HCT116 (cell line): ENCODE results near the gene DOCK3. TPM values are rescaled to one million over a fixed set of nuclear protein-coding genes. Genes with fewer than 3 reads are reported as not detected.

Experiments used
- ATAC-seq: fragments of 200-7000 bp; cut with Tn5 transposase; 2 replicates; pipeline ENCODE4 v1.9.1; 2020; ENCODE audit warnings: mild to moderate bottlenecking, moderate library complexity
- BruUV-seq: library from RNA; stranded (reverse); fragments of 400-500 nt; replicated peaks from 2 replicates; lab custom pipeline; 2021; lab: Mats Ljungman, UMichigan
- CTCF ChIA-PET: fragments of 300-600 bp; sonication (Branson Sonifier 250); formaldehyde crosslinking; loops from one replicate; lab custom pipeline; 2021; ENCODE audit warnings: antibody characterized with exemption; lab: Charles Lee
- POLR2A ChIA-PET: fragments of 300-600, 350-600 bp; sonication (Branson Sonifier 250); formaldehyde crosslinking; loops from one replicate; lab custom pipeline; 2021; ENCODE audit warnings: antibody characterized with exemption; lab: Charles Lee
- RAD21 ChIA-PET, 2 experiments: fragments of 300-600 bp; sonication (Branson Sonifier 250); formaldehyde crosslinking; loops; one replicate each; lab custom pipeline; 2023; ENCODE audit warnings: low total read pairs in 2 of 2; ENCODE audit not compliant: uncharacterized antibody in 2 of 2, unreplicated experiment in 2 of 2, low non-redundant PET in 1 of 2; lab: Charles Lee
- DNase-seq: peaks from one replicate; pipeline ENCODE4 v3.0.0-alpha.2; 2010; ENCODE audit warnings: low read depth, low spot score
- H2AFZ ChIP-seq: fragments of 200-600 bp; shearing (Covaris generic), sonication (generic); 2 replicates; pipeline ENCODE4 v1.6.1; 2017; ENCODE audit warnings: low read depth, mixed run types, mixed read lengths, antibody characterized with exemption, low read length; ENCODE audit not compliant: poor library complexity, severe bottlenecking
- H3K27ac ChIP-seq: 2 replicates; pipeline ENCODE4 v1.5.1; 2012; ENCODE audit warnings: low read depth, low read length
- H3K27me3 ChIP-seq: fragments of 200-600 bp; sonication (generic); 2 replicates; pipeline ENCODE4 v1.6.1; 2016; ENCODE audit warnings: mixed run types, low read length, mixed read lengths; ENCODE audit not compliant: insufficient read depth
- H3K36me3 ChIP-seq, 2 experiments: fragments of 200-500 bp in 1 of 2; fragments of 200-600 bp in 1 of 2; sonication (Bioruptor generic) in 1 of 2; sonication (generic) in 1 of 2; 2 replicates each; pipeline versions ENCODE4 v1.5.1 to v1.6.1; 2014 to 2016; ENCODE audit warnings: low read length in 2 of 2, inconsistent platforms in 1 of 2, mixed read lengths in 1 of 2, mixed run types in 1 of 2; ENCODE audit not compliant: insufficient read depth in 2 of 2, control insufficient read depth in 1 of 2
- H3K4me1 ChIP-seq, 2 experiments: fragments of 200-600 bp in 1 of 2; sonication (generic) in 1 of 2; 2 replicates each; pipeline versions ENCODE4 v1.5.1 to v1.6.1; 2012 to 2017; ENCODE audit warnings: low read length in 2 of 2, inconsistent platforms in 1 of 2, mild to moderate bottlenecking in 1 of 2, mixed read lengths in 1 of 2, mixed run types in 1 of 2, moderate library complexity in 1 of 2; ENCODE audit not compliant: insufficient read depth in 2 of 2, control insufficient read depth in 1 of 2
- H3K4me2 ChIP-seq: fragments of 200-600 bp; sonication (generic); 2 replicates; pipeline ENCODE4 v1.6.1; 2017; ENCODE audit warnings: mixed run types, low read length, mixed read lengths
- H3K4me3 ChIP-seq, 2 experiments: fragments of 200-600 bp in 1 of 2; sonication (generic) in 1 of 2; replicated peaks in 1 of 2; 2 replicates each; pipeline ENCODE4 v1.5.1; 2011 to 2016; ENCODE audit warnings: low read length in 2 of 2, control low read depth in 1 of 2, low read depth in 1 of 2, mild to moderate bottlenecking in 1 of 2, mixed read lengths in 1 of 2, mixed run types in 1 of 2
- H3K79me2 ChIP-seq: fragments of 200-600 bp; sonication (generic); 2 replicates; pipeline ENCODE4 v1.6.1; 2017; ENCODE audit warnings: mild to moderate bottlenecking, mixed run types, low read length, moderate library complexity, mixed read lengths; ENCODE audit not compliant: insufficient read depth
- H3K9ac ChIP-seq: fragments of 200-600 bp; sonication (generic); 2 replicates; pipeline ENCODE4 v1.6.1; 2016; ENCODE audit warnings: low read length, mixed read lengths
- H3K9me2 ChIP-seq: fragments of 200-600 bp; sonication (generic), shearing (Covaris generic); 2 replicates; pipeline ENCODE4 v1.6.1; 2017; ENCODE audit warnings: mixed run types, mild to moderate bottlenecking, moderate library complexity; ENCODE audit not compliant: insufficient read depth
- H3K9me3 ChIP-seq, 2 experiments: fragments of 200-500 bp in 1 of 2; fragments of 200-600 bp in 1 of 2; sonication (Bioruptor generic) in 1 of 2; sonication (generic) in 1 of 2; 2 replicates each; pipeline ENCODE4 v1.6.1; 2014 to 2017; ENCODE audit warnings: low read length in 2 of 2, mixed read lengths in 2 of 2, inconsistent platforms in 1 of 2, low read depth in 1 of 2, mild to moderate bottlenecking in 1 of 2, mixed run types in 1 of 2, moderate library complexity in 1 of 2; ENCODE audit not compliant: control insufficient read depth in 1 of 2, insufficient read depth in 1 of 2
- H4K20me1 ChIP-seq: fragments of 200-600 bp; sonication (generic), shearing (Covaris generic); 2 replicates; pipeline ENCODE4 v1.6.1; 2017; ENCODE audit warnings: mixed run types, mild to moderate bottlenecking, moderate library complexity; ENCODE audit not compliant: insufficient read depth
- ATF3 ChIP-seq: IDR thresholded peaks from 2 replicates; pipeline ENCODE4 v1.6.1; 2012
- CEBPB ChIP-seq: IDR thresholded peaks from 2 replicates; pipeline ENCODE4 v1.6.1; 2012; ENCODE audit warnings: low read depth
- ELF1 ChIP-seq: IDR thresholded peaks from 2 replicates; pipeline ENCODE4 v1.6.1; 2012; ENCODE audit warnings: low read depth, borderline replicate concordance
- EZH2 ChIP-seq: fragments of 200-600 bp; sonication (generic); IDR thresholded peaks from 2 replicates; pipeline ENCODE4 v1.6.1; 2017; ENCODE audit warnings: antibody characterized with exemption, mixed run types
- EZH2phosphoT487 ChIP-seq: fragments of 200-600 bp; IDR thresholded peaks from 2 replicates; pipeline ENCODE4 v1.6.1; 2018; ENCODE audit warnings: antibody characterized with exemption, borderline replicate concordance
- FOSL1 ChIP-seq: IDR thresholded peaks from 2 replicates; pipeline ENCODE4 v1.6.1; 2012; ENCODE audit warnings: low read depth
- JUND ChIP-seq: IDR thresholded peaks from 2 replicates; pipeline ENCODE4 v1.6.1; 2012
- POLR2A ChIP-seq: IDR thresholded peaks from 2 replicates; pipeline ENCODE4 v1.7.0; 2011; ENCODE audit warnings: borderline replicate concordance; ENCODE audit not compliant: insufficient read depth, insufficient read length; ENCODE audit errors: extremely low read depth
- RAD21 ChIP-seq: IDR thresholded peaks from 2 replicates; pipeline ENCODE4 v1.6.1; 2012; ENCODE audit warnings: low read depth, mild to moderate bottlenecking
- SIN3A ChIP-seq: IDR thresholded peaks from 2 replicates; pipeline ENCODE4 v1.6.1; 2012; ENCODE audit warnings: low read depth
- TCF7L2 ChIP-seq: IDR thresholded peaks from 2 replicates; pipeline ENCODE4 v1.7.0; 2011; ENCODE audit warnings: borderline replicate concordance, inconsistent platforms; ENCODE audit not compliant: insufficient read depth, insufficient read length; ENCODE audit errors: extremely low read depth
- YY1 ChIP-seq: IDR thresholded peaks from 2 replicates; pipeline ENCODE4 v1.6.1; 2011; ENCODE audit warnings: low read length, low read depth, moderate library complexity, mild to moderate bottlenecking; ENCODE audit not compliant: insufficient replicate concordance; ENCODE audit errors: extremely low read depth
- ZFX ChIP-seq: fragments of 450-650 bp; IDR thresholded peaks from 2 replicates; pipeline ENCODE4 v1.6.1; 2017
- ZNF274 ChIP-seq: fragments of 200-500 bp; sonication (Bioruptor generic); IDR thresholded peaks from 2 replicates; pipeline ENCODE4 v1.6.1; 2014; ENCODE audit warnings: mild to moderate bottlenecking, low read depth, low read length, inconsistent platforms
- intact Hi-C: fragments of 100-400 bp; cut with micrococcal nuclease; formaldehyde crosslinking; loops from 2 replicates; pipeline ENCODE4 v1.10.0; 2022
- total RNA-seq: library from RNA; stranded (reverse); gene quantifications from one replicate; pipeline ENCODE4 v1.2.1, GENCODE V29; 2021; ENCODE audit not compliant: unreplicated experiment
- TF ChIP-seq, protein P1 (sequence below), 3 experiments: fragments of 200-600 bp in 1 of 3; sonication (generic) in 1 of 3; IDR thresholded peaks in 2 of 3; conservative IDR thresholded peaks in 1 of 3; 2 replicates each; pipeline ENCODE4 v1.5.1; 2012 to 2017; ENCODE audit warnings: low read depth in 2 of 3, low read length in 2 of 3, antibody characterized with exemption in 1 of 3, borderline replicate concordance in 1 of 3, control low read depth in 1 of 3, mild to moderate bottlenecking in 1 of 3, mixed read lengths in 1 of 3, mixed run types in 1 of 3, moderate library complexity in 1 of 3; ENCODE audit not compliant: insufficient read depth in 1 of 3

DOCK3 gene
- total RNA-seq, 1 experiment from 2014 or later = 4.2 TPM

- DNase-seq = no peak
- RAD21 ChIA-PET = no interaction called here
- H3K9me2 ChIP-seq = no peaks in the 10 kb centered on the region
- H3K36me3 ChIP-seq = peaks cover 0 to 3% of the 10 kb centered on the region in 2 experiments; a peak in 1 of 4 replicates
- peaks cover 87% of the 10 kb centered on the region for H3K79me2 ChIP-seq
- CTCF ChIA-PET = no interaction called here
- peak overlapping the region; percentile 18 for H3K4me2 ChIP-seq
- no peak for ATAC-seq
- intact Hi-C loops = no loop called here
- H3K27ac ChIP-seq = no peak overlapping the region
- H3K27me3 ChIP-seq = no peaks in the 10 kb centered on the region
- H3K9ac ChIP-seq = no peak overlapping the region
- peaks cover 40 to 71% of the 10 kb centered on the region in 2 experiments for H3K4me1 ChIP-seq
- BruUV-seq = no TSS peak
- no peaks in the 10 kb centered on the region; the same call in 1 of the 2 replicates for H4K20me1 ChIP-seq
- POLR2A ChIA-PET = no interaction called here
- TF ChIP-seq, protein P1, sequence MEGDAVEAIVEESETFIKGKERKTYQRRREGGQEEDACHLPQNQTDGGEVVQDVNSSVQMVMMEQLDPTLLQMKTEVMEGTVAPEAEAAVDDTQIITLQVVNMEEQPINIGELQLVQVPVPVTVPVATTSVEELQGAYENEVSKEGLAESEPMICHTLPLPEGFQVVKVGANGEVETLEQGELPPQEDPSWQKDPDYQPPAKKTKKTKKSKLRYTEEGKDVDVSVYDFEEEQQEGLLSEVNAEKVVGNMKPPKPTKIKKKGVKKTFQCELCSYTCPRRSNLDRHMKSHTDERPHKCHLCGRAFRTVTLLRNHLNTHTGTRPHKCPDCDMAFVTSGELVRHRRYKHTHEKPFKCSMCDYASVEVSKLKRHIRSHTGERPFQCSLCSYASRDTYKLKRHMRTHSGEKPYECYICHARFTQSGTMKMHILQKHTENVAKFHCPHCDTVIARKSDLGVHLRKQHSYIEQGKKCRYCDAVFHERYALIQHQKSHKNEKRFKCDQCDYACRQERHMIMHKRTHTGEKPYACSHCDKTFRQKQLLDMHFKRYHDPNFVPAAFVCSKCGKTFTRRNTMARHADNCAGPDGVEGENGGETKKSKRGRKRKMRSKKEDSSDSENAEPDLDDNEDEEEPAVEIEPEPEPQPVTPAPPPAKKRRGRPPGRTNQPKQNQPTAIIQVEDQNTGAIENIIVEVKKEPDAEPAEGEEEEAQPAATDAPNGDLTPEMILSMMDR (IDR thresholded peaks at IDR 0.05 in 2 of 3, conservative IDR thresholded peaks at IDR 0.05 in 1 of 3; ENCODE audit: borderline replicate concordance in 1 of 3, insufficient read depth in 1 of 3, low read depth in 2 of 3, low read length in 2 of 3) = 0 out of 6 replicates have a peak, but pooled peaks of 1 of the 3 experiments have one; percentile 12
- no peak for TF ChIP-seq ZFX
- no peak for TF ChIP-seq ATF3
- TF ChIP-seq RAD21 = no peak
- TF ChIP-seq FOSL1 = no peak
- no peak for TF ChIP-seq ZNF274
- no peak for TF ChIP-seq SIN3A
- H3K9me3 ChIP-seq = no peaks in the 10 kb centered on the region
- H2AFZ ChIP-seq = no peak overlapping the region
- H3K4me3 ChIP-seq = no peak overlapping the region
Measured at GRCh38 chr3:50630877-50631276, 43.9 kb upstream of the DOCK3 start.

- POLR2A ChIA-PET = interaction anchor here (0.9 kb wide), 1 partner anchor 16 kb away, joined by 3 read pairs; the partner anchor contains the start of gene MAPKAPK3
- Histone ChIP-seq H3K4me1 (peaks cover 24 to 71% of the 10 kb centered on the region in 2 experiments), H3K9me2 (no peaks in the 10 kb centered on the region), H3K4me3 (no peak overlapping the region), H3K9me3 (no peaks in the 10 kb centered on the region), H2AFZ (no peak overlapping the region), H3K79me2 (peaks cover 92% of the 10 kb centered on the region), H3K27ac (no peak overlapping the region), H3K27me3 (no peaks in the 10 kb centered on the region), H3K9ac (no peak overlapping the region), H3K36me3 (peaks cover 0 to 3% of the 10 kb centered on the region in 2 experiments; a peak in 1 of 4 replicates), H3K4me2 (no peak overlapping the region), H4K20me1 (no peaks in the 10 kb centered on the region; the same call in 1 of the 2 replicates)
- ATAC-seq = no peak
- intact Hi-C loops = no loop called here
- no peak for TF ChIP-seq ELF1
- no peak for TF ChIP-seq TCF7L2
- no peak for TF ChIP-seq POLR2A
- no peak for TF ChIP-seq ATF3
- TF ChIP-seq EZH2 = no peak
- no peak for TF ChIP-seq SIN3A
- no peak for TF ChIP-seq YY1
- TF ChIP-seq EZH2phosphoT487 = no peak
- TF ChIP-seq JUND = no peak
- TF ChIP-seq RAD21 = no peak
- TF ChIP-seq CEBPB = no peak
- RAD21 ChIA-PET = no interaction called here
- CTCF ChIA-PET = no interaction called here
- no peak for DNase-seq
- no TSS peak for BruUV-seq
Measured at GRCh38 chr3:50632450-50632849, 42.3 kb upstream of the DOCK3 start.
